Measurements from ENCODE around the gene HCFC1R1.

HCFC1R1 gene

GRCh38 chr16:2980227-2981176 lies 43.2 kb downstream of the HCFC1R1 start, which contains the start of gene PKMYT1:
PKMYT1 (minus strand) TSS chr16:2980446; CDS start chr16:2979657, 789 bp downstream.
- ATAC-seq (replicated peaks), result peak; percentile 87 to 90
- peak within 1 kb of the TSS; percentile 89 to 90 for H3K4me3 Mint-ChIP-seq

GRCh38 chr16:2979669-2980226 lies 44.0 kb downstream of the HCFC1R1 start:
- H3K4me1 Mint-ChIP-seq, result peaks cover 10 to 39% of the 10 kb centered on the region in 2 donors
- no peak for DNase-seq
- peaks cover 0 to 5% of the 10 kb centered on the region in 2 donors for H3K36me3 Mint-ChIP-seq
- no peaks in the 10 kb centered on the region for H3K9me3 Mint-ChIP-seq
- peak overlapping the region; percentile 89 to 90 for H3K4me3 Mint-ChIP-seq
- H3K27ac Mint-ChIP-seq, result peak overlapping the region; percentile 94
- peak; percentile 10 to 12 for ATAC-seq (replicated peaks)
- H3K27me3 Mint-ChIP-seq, result peaks cover 0 to 5% of the 10 kb centered on the region in 2 donors

More at GRCh38 chr16:2980227-2981176, 43.2 kb downstream of the HCFC1R1 start, which contains the start of gene PKMYT1:
- Mint-ChIP-seq H3K4me1 (peaks cover 10 to 39% of the 10 kb centered on the region in 2 donors), H3K9me3 (no peaks in the 10 kb centered on the region), H3K27ac (peak within 1 kb of the TSS; percentile 94), H3K27me3 (peaks cover 0 to 5% of the 10 kb centered on the region in 2 donors), H3K36me3 (peaks cover 0 to 5% of the 10 kb centered on the region in 2 donors)
- peak; percentile 95 for DNase-seq

- Mint-ChIP-seq H3K36me3 (peaks cover 5% of the 10 kb centered on the region in 2 donors), H3K9me3 (no peaks in the 10 kb centered on the region), H3K4me1 (peaks cover 7 to 25% of the 10 kb centered on the region in 2 donors), H3K4me3 (no peak overlapping the region), H3K27ac (no peak overlapping the region), H3K27me3 (peaks cover 4 to 5% of the 10 kb centered on the region in 2 donors)
- DNase-seq (no peak), ATAC-seq (replicated peaks) (no peak)
Measured at GRCh38 chr16:2977440-2977839, 46.3 kb downstream of the HCFC1R1 start.

- Mint-ChIP-seq H3K9me3 (no peaks in the 10 kb centered on the region), H3K27ac (no peak overlapping the region), H3K36me3 (peaks cover 7 to 11% of the 10 kb centered on the region in 2 donors), H3K4me3 (no peak overlapping the region), H3K27me3 (peaks cover 5 to 10% of the 10 kb centered on the region in 2 donors), H3K4me1 (peaks cover 3 to 17% of the 10 kb centered on the region in 2 donors)
- DNase-seq, result no peak
- ATAC-seq (replicated peaks), result no peak
Measured at GRCh38 chr16:2976673-2977072, 47.1 kb downstream of the HCFC1R1 start.

GRCh38 chr16:2976201-2976600 lies 47.5 kb downstream of the HCFC1R1 start:
- Mint-ChIP-seq H3K27ac (no peak overlapping the region), H3K4me3 (no peak overlapping the region), H3K9me3 (no peaks in the 10 kb centered on the region), H3K27me3 (peaks cover 6 to 11% of the 10 kb centered on the region in 2 donors), H3K36me3 (peaks cover 9 to 12% of the 10 kb centered on the region in 2 donors), H3K4me1 (peaks cover 2 to 15% of the 10 kb centered on the region in 2 donors)
- ATAC-seq (replicated peaks), result no peak
- no peak for DNase-seq

GRCh38 chr16:2975161-2975795 lies 48.5 kb downstream of the HCFC1R1 start:
- no peak overlapping the region for H3K27ac Mint-ChIP-seq
- H3K36me3 Mint-ChIP-seq, result peaks cover 10 to 17% of the 10 kb centered on the region in 2 donors
- DNase-seq (no peak), ATAC-seq (replicated peaks) (no peak)
- H3K9me3 Mint-ChIP-seq, result no peaks in the 10 kb centered on the region
- H3K4me1 Mint-ChIP-seq, result peaks cover 8 to 18% of the 10 kb centered on the region in 2 donors
- no peak overlapping the region for H3K4me3 Mint-ChIP-seq
- peaks cover 15 to 18% of the 10 kb centered on the region in 2 donors for H3K27me3 Mint-ChIP-seq

GRCh38 chr16:2974319-2975056 lies 49.3 kb downstream of the HCFC1R1 start:
- Mint-ChIP-seq H3K27me3 (peaks cover 13 to 18% of the 10 kb centered on the region in 2 donors), H3K4me3 (no peak overlapping the region), H3K9me3 (no peaks in the 10 kb centered on the region), H3K27ac (no peak overlapping the region), H3K36me3 (peaks cover 8 to 17% of the 10 kb centered on the region in 2 donors), H3K4me1 (peaks cover 7 to 17% of the 10 kb centered on the region in 2 donors)
- no peak for ATAC-seq (replicated peaks)
- no peak for DNase-seq

GRCh38 chr16:2973605-2974318 lies 50.0 kb downstream of the HCFC1R1 start:
- peaks cover 7 to 16% of the 10 kb centered on the region in 2 donors for H3K4me1 Mint-ChIP-seq
- no peaks in the 10 kb centered on the region for H3K9me3 Mint-ChIP-seq
- peaks cover 6 to 17% of the 10 kb centered on the region in 2 donors for H3K36me3 Mint-ChIP-seq
- ATAC-seq (replicated peaks), result no peak
- no peak overlapping the region for H3K27ac Mint-ChIP-seq
- peaks cover 11 to 18% of the 10 kb centered on the region in 2 donors for H3K27me3 Mint-ChIP-seq
- DNase-seq, result no peak
- no peak overlapping the region for H3K4me3 Mint-ChIP-seq

- Mint-ChIP-seq H3K27me3 (peaks cover 16 to 21% of the 10 kb centered on the region in 2 donors), H3K27ac (no peak overlapping the region), H3K4me3 (no peak overlapping the region), H3K4me1 (peaks cover 13 to 22% of the 10 kb centered on the region in 2 donors), H3K9me3 (no peaks in the 10 kb centered on the region), H3K36me3 (peaks cover 6 to 17% of the 10 kb centered on the region in 2 donors)
- DNase-seq, result no peak
- no peak for ATAC-seq (replicated peaks)
Measured at GRCh38 chr16:2973093-2973492, 50.6 kb downstream of the HCFC1R1 start.

Measured in stimulated activated naive B cell treated with anti-CD40 and anti-IgM and Interleukin-4, amounts not matched to agents 10 μg/mL and 1 μg/mL and 100 μg/mL, for 72 hours (primary cell).